ENCODE data around the gene MLLT6. TPM values are rescaled to one million over a fixed set of nuclear protein-coding genes. Genes with fewer than 3 reads are reported as not detected.

The MLLT6 gene
- total and polyA plus RNA-seq, 2 of the 13 experiments (the other 11 are each of a cell fraction or from before 2014, with no cell fraction given): 50.7 to 69.5 TPM

- TF ChIP-seq, protein P1, sequence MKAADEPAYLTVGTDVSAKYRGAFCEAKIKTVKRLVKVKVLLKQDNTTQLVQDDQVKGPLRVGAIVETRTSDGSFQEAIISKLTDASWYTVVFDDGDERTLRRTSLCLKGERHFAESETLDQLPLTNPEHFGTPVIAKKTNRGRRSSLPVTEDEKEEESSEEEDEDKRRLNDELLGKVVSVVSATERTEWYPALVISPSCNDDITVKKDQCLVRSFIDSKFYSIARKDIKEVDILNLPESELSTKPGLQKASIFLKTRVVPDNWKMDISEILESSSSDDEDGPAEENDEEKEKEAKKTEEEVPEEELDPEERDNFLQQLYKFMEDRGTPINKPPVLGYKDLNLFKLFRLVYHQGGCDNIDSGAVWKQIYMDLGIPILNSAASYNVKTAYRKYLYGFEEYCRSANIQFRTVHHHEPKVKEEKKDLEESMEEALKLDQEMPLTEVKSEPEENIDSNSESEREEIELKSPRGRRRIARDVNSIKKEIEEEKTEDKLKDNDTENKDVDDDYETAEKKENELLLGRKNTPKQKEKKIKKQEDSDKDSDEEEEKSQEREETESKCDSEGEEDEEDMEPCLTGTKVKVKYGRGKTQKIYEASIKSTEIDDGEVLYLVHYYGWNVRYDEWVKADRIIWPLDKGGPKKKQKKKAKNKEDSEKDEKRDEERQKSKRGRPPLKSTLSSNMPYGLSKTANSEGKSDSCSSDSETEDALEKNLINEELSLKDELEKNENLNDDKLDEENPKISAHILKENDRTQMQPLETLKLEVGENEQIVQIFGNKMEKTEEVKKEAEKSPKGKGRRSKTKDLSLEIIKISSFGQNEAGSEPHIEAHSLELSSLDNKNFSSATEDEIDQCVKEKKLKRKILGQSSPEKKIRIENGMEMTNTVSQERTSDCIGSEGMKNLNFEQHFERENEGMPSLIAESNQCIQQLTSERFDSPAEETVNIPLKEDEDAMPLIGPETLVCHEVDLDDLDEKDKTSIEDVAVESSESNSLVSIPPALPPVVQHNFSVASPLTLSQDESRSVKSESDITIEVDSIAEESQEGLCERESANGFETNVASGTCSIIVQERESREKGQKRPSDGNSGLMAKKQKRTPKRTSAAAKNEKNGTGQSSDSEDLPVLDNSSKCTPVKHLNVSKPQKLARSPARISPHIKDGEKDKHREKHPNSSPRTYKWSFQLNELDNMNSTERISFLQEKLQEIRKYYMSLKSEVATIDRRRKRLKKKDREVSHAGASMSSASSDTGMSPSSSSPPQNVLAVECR (CRISPR knock-in tag; IDR thresholded peaks at IDR 0.05; ENCODE audit: borderline replicate concordance): no peak; the same call in 1 of the 2 replicates
- TF ChIP-seq LRRFIP1 (CRISPR knock-in tag; conservative IDR thresholded peaks at IDR 0.05) (no peak), MNT (IDR thresholded peaks at IDR 0.05) (no peak), ZNF549 (CRISPR knock-in tag; IDR thresholded peaks at IDR 0.05) (no peak), ZBTB38 (CRISPR knock-in tag; IDR thresholded peaks at IDR 0.05) (peak; percentile 24; the same call in 1 of the 2 replicates), BRF2 (CRISPR knock-in tag; IDR thresholded peaks at IDR 0.05) (no peak), ZNF260 (CRISPR knock-in tag; IDR thresholded peaks at IDR 0.05; ENCODE audit: borderline replicate concordance, low read depth) (no peak), YEATS2 (CRISPR knock-in tag; IDR thresholded peaks at IDR 0.05; ENCODE audit: borderline replicate concordance) (0 out of 2 replicates have a peak, but pooled peaks have one; percentile 44), ZNF235 (CRISPR knock-in tag; IDR thresholded peaks at IDR 0.05; ENCODE audit: borderline replicate concordance) (no peak), ZBTB42 (CRISPR knock-in tag; IDR thresholded peaks at IDR 0.05) (no peak), ZNF264 (CRISPR knock-in tag; IDR thresholded peaks at IDR 0.05) (no peak), HOMEZ (CRISPR knock-in tag; IDR thresholded peaks at IDR 0.05; ENCODE audit: low read depth) (no peak), ZNF326 (CRISPR knock-in tag; IDR thresholded peaks at IDR 0.05; ENCODE audit: borderline replicate concordance) (no peak), KLF9 (CRISPR knock-in tag; IDR thresholded peaks at IDR 0.05; ENCODE audit: low read depth) (0 out of 2 replicates have a peak, but pooled peaks have one; percentile 44)
- TF ChIP-seq, protein P2, sequence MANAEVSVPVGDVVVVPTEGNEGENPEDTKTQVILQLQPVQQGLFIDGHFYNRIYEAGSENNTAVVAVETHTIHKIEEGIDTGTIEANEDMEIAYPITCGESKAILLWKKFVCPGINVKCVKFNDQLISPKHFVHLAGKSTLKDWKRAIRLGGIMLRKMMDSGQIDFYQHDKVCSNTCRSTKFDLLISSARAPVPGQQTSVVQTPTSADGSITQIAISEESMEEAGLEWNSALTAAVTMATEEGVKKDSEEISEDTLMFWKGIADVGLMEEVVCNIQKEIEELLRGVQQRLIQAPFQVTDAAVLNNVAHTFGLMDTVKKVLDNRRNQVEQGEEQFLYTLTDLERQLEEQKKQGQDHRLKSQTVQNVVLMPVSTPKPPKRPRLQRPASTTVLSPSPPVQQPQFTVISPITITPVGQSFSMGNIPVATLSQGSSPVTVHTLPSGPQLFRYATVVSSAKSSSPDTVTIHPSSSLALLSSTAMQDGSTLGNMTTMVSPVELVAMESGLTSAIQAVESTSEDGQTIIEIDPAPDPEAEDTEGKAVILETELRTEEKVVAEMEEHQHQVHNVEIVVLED (CRISPR knock-in tag; IDR thresholded peaks at IDR 0.05; ENCODE audit: borderline replicate concordance): no peak
Observed at GRCh38 chr17:38747463-38748148, 42.5 kb downstream of the MLLT6 start (continued).

All from HepG2 (cell line).